ENCODE data around the gene CACNB3.
A peak's percentile ranks its signal among the peaks of the same experiment; 100 is the strongest.

CACNB3 gene

DNA sequence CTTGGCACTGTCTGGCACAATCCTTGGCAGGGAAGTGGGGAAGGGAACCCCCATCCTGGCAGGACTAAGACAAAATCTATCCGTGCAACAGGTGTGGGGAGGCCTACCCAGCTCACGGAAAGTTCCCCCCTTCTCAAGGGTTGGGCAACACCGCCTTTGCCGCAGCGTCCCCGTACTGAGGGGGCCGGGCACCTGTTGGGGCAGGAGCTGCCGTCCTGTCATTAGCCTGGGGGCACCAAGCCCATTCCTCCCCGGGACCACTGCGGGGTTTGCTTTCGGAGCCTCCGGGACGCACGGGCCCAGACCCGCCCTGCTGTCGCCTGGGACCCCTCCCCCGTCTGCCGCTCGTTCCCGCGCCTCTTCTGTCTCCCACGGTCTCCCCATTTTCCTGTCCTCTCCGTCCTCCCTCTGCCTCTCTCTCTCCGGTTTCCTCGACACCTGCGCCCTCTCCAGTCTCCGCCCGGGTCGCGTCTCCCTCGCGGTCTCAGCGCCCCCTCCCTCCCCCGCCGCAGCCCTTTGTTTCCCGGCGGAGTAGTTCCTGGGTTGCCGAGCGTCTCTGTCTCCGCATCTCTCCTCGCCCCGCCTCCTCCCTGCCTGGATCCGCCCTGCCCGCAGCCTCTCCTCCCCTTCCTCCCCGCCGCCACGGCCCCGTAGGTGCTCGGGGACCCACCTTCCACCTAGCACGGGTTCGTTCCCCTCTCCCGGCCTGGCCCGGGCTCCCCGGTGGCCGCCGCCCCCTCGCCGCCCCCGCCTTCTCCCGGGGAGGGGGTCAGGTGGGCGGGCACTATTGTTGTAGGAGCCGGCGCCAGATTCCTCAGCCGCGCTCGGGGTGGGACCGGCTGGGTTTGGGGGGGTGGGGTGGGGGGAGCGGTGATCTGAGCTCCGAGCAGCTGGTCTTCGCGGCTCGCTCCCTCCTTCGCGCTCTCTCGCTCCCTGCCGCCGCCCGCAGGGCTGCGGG is at the start of gene CACNB3:
Gene CACNB3, plus strand, starts transcription at position 624 of the 958 bp plus-strand sequence. CDS start 434 bp downstream, outside the sequence.
- DNase-seq, result peak; percentile 66

DNA sequence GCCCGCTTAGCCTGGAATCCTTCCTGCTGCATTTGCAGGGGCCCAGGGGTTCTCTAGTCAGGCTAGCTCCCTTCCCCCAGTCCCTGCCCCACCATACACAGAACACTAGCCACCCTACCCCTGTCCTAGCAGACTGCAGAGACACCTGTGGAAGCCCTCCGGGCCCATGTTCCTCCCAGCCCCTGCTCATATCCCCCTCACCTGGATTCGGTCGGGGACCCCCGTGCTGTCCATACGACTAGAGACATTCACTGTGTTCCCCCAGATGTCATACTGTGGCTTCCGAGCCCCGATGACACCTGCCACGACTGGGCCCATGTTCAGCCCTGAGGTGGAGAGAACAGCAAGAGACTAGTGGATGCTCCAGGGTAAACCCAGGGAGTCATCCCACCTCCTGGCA is 49.6 kb upstream of the CACNB3 start:
- no peak for DNase-seq

DNA sequence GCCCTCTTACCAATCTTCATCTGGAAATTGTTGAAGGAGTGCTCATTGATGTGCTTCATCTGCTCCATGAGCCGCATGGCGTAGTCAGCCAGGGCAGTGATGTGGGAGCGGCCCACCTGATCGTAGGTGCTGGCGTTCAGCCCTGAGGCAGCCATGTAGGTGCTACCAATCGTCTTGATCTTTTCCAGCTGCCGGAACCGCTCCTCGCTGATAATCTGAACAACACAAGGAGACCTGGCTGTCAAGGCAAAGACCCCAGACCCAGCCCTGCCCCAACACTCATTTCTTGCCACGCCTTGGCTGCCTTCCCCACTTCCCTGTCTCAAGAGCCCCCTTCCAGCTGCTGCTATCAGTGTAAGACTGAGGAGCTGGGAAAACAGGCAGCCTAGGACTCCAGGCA is 47.5 kb upstream of the CACNB3 start:
- no peak for DNase-seq

DNA sequence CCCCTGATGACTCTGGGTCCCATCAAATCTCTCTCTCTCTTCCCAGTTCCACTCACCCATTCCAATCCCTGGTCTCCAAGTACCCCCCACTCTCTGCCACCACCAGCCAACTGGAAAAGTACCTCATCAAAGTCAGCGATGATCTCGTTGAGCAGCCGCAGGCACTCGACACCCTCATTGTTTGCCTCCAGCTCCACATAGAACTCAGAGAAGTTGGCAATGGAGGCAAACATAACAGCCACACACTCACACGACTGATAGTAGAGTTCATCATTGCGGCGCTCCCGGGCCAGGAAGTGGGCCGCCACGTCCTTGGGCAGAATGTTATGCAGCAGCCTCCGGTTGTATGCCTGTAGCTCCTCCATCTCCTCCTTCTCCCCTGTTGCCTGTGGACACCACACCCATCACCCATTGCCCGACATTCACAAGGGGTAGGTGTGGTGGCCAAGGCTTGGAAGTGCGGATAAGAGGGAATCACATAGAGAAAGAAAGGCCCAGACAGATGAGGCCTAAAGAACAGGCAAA is 46.6 kb upstream of the CACNB3 start:
- no peak for DNase-seq

DNA sequence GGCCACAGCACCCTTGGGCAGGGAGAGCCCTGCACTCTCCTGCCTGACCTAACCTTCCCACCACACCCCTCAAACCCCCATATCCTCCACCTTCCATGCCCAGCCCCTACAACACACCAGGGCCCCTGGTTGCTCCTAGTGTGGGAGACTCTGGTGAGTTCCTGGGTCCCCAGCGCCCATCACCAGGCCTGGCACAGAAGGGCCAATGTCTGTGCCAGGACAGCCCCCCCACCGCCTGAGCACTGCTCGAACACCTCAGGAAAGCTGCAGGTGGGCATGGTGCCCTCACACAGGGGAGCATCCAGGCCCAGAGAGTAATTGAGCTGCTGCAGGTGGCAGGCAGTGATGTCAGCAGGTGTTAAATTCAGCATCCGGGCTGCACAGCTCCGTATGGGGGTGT is 44.6 kb upstream of the CACNB3 start:
- DNase-seq, result no peak

DNA sequence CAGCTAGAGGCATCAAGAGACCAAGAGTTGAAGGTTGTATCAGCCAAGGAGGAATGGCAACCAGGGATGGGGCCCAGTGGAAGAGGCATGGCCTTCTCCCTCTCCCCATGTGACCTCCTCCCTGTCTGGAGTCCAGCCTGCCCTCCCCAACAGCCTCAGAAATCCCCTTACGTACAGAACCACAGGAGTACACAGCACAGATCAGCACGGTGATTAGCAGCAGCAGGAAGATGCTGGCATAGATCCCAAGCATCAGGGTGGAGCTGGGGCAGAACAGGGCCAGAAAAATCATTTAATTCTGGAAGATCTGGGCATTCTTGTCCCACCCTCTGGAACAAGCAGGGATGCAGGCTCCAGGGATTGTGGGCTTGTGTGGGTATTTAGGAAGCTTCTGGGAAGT is 43.8 kb upstream of the CACNB3 start:
- DNase-seq, result no peak

DNA sequence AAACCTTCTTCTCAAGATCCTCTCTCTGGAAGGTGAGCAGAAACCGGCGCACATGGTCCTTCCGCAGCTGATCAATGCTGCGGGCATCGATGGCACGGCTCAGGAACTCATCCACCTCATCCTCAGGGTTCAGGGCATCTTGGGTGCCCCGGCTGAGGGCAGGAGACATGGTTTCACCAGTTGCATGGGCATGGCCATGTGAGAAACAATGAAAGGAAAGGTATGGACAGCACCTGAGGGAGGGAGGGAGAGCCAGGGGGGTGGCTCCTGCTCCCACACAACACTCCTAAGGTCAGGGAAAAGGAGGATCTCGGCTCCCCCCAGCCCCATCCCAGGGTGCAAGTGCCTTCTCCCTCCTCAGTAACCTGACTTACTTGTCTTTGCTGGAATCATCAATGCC is 43.0 kb upstream of the CACNB3 start:
- DNase-seq, result no peak

DNA sequence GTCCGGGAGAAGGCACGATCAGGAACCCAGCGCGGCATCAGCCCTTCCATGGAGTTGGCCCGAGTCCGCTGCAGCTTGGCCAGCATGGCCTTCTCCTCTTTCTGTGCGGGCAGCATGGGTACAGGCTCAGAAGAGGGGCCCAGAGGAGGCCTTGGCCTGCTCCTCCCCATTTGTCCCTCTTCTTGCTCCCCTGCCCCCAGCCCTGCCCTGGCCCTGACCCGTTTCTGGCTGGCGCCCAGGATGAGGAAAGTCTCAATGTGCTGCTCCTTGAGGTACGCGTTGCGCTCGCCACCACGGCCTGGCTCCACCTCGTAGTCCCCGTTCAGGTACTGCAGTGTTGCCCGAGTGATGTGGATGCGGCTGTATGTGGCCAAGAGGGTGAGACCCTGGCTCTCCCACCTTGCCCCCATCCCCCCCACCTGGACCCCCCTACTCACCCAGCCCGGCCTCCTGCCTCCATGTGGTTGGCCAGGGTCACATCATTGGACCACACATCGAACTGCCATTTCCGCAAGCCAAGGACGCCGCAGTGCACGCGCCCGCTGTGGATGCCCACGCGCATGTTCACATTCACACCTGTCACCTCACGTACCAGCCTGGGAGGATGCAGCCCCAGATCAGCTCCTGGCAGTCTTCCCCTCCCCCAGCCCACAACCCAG is 42.2 kb upstream of the CACNB3 start:
- DNase-seq, result no peak

DNA sequence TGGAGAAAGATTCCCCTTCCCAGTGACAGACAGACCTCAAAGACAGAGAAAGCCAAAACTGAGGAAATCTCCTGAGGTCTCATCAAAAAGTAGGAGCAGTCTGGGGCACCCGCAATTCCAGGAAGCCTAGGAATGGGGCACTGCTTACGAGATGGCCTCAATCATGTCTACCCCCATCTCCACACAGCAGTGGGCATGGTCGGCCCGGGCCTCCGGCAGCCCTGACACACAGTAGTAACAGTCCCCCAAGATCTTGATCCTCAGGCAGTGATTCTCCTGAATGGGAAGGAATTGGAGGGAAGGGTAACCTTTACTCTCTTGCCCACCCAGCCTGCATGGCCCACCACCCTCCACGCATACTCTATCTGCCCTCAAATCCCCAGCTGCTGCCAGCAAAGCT is 41.3 kb upstream of the CACNB3 start:
- DNase-seq, result no peak

DNA sequence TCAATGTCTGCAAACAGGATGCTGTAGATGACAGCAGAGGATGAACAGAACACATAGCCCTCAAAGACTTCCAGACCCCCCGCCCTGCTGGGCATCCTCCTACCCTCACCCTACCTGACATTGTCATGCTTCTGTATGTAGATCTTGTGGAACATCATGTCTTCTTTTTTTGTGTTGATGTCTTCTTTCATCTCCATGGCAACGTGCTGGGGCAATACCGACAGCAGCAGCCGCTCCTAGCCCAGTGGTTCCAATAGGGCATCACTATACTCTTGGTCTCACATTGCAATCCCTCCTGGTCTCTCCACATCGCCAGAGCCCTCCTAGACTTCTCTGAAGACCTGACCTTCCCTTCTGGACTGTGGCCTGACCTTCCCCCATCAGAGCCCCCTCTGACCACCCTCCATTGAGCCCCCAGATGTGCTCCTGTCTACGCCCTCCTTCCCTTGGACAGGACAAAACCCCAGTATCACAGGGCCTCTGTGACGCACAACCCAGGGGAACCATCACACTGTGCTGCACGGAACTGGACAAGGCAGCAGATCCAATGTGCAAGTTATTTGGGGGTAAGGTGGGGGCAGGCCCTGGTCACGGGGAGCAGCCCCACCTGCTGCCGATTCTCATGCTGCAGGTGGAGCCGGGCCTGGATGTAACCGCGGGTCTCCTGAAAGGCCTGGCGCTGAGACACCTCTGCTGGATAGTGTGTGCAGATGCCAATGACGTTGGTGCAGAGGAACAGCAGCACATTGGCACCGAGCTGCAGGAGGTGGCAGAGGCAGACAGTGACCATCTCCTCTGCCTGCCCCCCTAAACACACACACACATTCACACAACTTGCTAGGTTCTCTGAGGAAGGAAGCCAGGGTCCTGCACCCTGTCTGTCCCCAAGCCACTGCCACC is 40.5 kb upstream of the CACNB3 start:
- no peak for DNase-seq

DNA sequence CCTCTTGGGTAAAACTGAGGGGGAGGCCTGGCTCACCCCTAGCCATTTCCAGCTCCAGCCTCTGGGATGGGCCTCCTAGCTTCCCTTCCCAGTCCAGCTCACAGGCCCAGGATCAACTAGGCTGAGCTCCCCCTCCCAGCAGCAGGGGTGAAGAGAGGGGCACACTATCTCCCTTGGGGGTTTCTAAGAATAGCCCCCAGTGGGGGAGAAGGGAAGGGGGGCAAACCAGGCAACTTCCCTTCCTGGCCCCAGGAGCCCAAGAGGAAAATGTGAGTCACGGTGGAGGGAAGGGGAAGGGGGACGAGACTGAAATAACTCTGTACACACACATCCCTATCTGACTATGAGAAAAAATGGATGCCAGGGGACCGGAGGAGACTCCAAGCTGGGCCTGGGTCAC is 38.4 kb upstream of the CACNB3 start:
- DNase-seq, result no peak

DNA sequence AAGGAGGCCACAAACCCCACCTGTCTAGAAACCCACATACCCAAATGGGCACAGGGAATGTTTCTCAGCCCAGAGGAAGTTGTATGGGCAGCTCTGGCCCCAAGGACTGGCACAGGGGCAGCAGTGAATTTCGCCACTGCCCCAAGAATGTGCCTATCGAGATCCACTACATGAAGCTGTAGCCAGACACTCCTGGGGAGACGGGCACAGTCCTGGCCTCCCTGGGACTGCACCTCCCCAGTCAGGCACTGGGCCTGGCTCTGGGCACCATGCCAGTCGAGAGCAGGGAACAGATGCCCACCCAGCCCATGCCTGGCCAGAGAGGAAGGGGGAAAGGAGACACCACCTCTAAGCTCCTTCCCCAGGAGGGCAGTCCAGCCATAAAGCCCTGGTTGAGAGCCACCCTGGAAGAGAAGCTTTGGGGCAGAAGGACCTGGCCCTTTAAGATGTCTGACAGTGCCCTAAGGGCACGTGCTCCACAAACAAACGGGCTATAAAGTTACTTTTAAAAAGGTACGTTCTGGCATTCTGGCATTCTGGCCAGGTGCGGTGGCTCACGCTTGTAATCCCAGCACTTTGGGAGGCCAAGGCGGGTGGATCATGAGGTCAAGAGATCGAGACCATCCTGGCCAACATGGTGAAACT is 37.8 kb upstream of the CACNB3 start:
- no peak for DNase-seq

DNA sequence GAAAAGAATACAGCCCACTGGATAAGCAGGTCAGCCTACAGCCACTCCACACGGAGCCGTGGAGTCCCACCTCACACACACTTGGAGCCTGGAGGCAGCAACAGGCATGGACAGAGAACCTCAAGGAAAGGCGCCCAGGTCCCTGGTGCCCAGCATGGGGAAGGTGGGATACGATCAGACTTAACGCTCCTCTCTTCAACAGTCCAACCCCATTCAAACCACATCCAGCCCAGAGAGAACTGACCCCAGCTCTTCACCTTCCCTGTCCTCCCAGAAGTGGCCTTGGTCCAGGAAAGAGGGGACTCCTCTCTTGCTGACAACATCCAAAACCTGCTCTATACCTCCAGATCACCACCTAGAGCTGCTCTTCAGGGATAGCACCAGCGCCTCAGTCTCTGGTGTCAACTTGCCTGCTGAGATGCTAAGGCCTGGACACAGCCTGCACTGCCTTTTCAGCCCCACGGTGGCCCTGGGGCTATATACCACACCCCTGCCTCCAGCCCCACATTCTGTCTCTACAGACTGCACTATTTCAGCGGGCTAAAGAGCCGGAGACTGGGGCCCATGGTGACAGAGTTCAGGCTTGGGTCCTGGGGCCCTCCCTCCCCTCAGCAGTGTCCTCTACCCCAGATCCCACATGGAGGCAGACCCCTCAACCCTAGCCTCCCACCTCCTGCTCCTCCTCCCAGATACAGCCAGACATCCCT is 36.4 kb upstream of the CACNB3 start:
- DNase-seq, result no peak

DNA sequence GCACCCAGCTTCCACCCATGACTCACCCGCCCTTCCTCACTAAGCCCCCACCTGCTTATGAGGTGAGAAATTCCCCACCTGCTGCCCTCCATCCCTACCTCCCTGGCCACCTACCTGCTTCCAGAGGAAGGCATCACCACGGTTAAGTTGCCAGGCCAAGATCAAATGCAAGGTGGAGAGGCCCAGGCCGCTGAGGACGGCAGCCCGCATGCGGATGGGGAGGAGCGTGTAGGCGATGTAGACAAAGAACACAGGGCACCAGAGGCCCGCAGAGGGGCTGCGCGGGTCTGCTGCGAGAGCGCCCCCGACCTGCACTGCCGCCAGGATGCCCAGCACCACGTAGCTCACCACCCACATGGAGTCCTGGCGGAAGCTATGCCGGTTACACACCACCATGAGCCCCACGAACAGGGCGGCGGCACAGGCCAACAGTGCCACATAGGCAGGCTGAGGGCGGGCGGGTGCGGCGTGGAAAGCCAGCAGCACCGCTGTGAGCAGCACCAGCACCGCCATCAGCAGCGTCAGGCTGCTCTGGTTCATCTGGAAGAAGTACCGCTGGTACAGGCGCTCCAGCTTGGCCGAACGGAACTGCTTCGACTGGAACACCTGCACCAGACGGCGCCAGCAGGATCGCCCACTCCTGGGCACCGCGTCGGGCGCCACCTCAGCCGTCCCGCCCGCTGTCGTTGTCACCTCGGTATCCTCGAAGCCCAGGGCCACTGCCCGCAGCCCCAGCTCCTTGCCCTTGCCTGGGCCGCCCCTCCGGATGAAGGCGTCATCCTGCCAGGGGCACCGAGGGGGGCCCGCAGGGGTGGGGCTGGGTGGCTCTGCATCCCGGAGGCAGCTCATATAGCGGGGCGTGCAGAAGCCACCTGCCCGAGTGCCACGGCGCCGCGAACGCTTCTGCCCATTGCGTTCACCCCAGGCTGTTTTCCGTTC is 35.6 kb upstream of the CACNB3 start:
- DNase-seq, result no peak

DNA sequence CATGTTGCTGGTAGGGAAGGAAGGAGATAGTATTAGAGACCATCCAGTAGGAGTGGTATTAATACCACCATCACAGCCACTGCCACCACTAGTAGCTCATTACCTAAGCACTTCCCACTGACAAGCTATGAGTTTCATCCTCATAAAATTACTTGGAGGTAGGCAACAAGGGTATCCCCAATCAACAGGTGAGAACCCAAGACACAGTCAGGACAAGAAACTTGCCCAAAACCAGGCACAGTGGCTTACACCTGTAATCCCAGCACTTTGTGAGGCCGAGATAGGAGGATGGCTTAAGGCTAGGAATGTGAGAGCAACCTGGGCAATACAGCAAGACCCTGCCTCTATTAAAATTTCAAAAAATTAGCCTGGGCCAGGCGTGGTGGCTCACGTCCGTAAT is 34.9 kb upstream of the CACNB3 start:
- no peak for DNase-seq

DNA sequence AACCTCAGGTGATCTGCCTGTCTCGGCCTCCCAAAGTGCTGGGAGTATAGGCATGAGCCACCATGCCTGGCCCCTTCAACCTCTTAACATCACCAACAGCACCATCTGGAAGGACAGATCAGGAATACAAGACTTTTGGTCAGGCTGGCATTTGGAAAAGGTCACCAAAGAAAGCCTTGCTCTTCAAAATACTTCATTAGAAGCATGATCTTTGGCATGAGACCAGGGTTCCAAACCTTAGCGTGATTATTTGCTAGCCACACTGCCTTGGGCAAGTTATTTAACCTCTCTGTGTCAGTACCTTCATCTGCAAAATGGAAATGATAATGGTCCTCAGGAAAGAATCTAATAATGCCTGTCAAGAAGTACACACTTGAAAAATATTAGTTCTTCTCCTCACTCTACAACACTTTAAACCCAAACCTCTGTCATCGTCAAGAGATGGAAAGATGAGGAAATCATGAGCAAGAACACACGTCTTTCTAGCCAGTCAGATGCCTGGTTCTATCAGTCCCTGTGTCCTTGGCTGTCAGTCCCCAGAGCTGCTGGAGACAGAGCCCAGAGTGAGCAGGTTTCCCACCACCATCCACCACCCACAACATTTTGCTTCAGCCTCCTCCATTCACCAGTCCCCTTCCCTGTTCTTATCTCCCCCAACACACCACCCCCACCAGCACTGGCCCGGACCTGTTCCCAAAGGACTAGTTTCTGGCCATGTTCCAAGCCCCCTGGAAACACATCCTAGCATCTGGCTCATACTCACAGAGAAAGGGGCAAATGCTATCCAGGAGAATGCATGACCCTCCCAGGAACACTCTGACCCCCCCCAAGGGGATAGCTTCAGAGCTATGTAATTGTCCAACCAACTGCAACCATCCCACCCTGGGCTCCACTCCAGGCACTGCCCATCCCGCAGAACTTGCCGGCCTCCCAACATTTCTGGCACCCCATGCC is 31.4 kb upstream of the CACNB3 start:
- no peak for DNase-seq

DNA sequence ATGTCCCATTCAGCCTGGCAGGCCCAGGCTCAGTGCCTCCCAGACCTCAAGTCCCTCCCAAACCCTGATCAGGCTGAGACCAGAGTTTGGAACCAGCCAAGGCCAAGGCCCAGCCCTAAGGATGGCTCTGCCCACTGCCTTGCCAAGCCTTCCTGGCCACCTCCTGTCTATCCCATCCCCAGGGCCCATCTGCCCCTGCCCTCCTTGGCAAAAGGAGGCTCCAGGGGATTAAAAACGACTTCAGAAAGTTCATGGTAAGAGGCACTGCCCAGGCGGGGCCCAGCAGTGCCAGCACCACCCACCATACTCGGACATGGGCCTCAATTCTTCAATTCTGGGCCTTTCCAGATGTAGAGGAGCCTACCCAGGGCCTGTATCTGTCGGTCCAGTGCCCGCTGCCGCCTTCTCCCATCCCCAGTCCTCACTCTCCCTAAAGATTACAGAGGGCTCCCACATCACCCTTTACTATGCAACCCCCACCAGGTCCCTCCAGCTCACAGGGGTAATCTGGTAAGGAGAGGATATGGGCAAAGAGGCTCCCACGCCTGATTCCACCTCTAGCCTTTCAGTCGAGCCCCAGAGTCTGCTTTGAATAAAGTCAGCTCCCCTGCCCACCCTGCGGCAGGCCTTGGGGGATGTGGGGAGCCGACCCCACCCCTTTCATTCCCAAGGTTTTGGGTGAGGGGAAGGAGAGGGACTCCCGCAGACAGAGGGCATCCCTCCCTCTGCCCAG is 30.3 kb upstream of the CACNB3 start:
- no peak for DNase-seq

DNA sequence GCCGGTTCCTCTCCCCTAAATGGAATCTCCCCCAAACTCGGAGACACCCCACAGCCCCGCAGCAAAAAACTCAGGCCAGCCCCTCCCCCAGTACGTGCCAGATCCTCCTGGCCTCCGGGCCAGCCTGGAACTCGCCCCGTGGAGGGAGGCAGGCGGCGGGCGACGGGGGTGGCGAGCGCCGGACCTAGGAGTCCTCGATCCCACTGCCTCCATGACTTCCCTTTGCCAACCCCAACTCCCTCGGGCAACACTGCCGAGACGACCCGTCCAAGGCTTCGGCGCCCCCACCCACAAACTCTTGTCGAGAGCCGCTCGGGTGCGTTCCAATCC is 29.8 kb upstream of the CACNB3 start:
- no peak for DNase-seq
